Stimulated activated CD4-positive, alpha-beta T cell treated with anti-CD3 and anti-CD28 coated beads, Interleukin-2, amount 100 ng/mL, for 24 hours (primary cell): ENCODE results near the gene KLRG1.

ENCODE experiments used
- DNase-seq, 2 donors: peaks; one replicate each; pipeline ENCODE4 v3.0.0-alpha.2; 2020

KLRG1 gene

GRCh38 chr12:9043766-9044165 lies 54.4 kb downstream of the KLRG1 start:
- DNase-seq: no peak

GRCh38 chr12:9047105-9047504 lies 57.8 kb downstream of the KLRG1 start:
- DNase-seq: no peak

GRCh38 chr12:9048930-9049329 lies 59.6 kb downstream of the KLRG1 start:
- no peak for DNase-seq

- no peak for DNase-seq
Observed at GRCh38 chr12:9049520-9050133, 60.3 kb downstream of the KLRG1 start.

- DNase-seq: no peak
Observed at GRCh38 chr12:9050521-9051157, 61.3 kb downstream of the KLRG1 start.

- DNase-seq: no peak
Observed at GRCh38 chr12:9051158-9051550, 61.8 kb downstream of the KLRG1 start.

GRCh38 chr12:9052610-9053009 lies 63.3 kb downstream of the KLRG1 start:
- no peak for DNase-seq
